Pancreas (tissue), 10 donors: Measurements from ENCODE around the gene CSMD2. TPM values are rescaled to one million over a fixed set of nuclear protein-coding genes. Genes with fewer than 3 reads are reported as not detected.

Experiments used
- ATAC-seq, 4 donors: fragments of 200-7000 bp; cut with Tn5 transposase; one replicate each; pipeline versions ENCODE4 v1.8.0 to v1.9.1; 2020; ENCODE audit warnings: mild to moderate bottlenecking in 4 of 4, moderate library complexity in 4 of 4
- DNase-seq, 6 donors: peaks; one replicate each; pipeline ENCODE4 v3.0.0-alpha.2; 2020
- FAIRE-seq: peaks from 2 replicates; lab custom pipeline; 2012; peaks lifted over from hg19 to GRCh38; lab: Jason Lieb, UNC
- H3K27ac ChIP-seq, 4 donors: fragments of 200-600 bp; sonication (generic); 1 replicate in 3 of 4; 2 replicates in 1 of 4; pipeline versions ENCODE4 v1.5.0 to v1.8.0; 2020
- H3K27me3 ChIP-seq, 4 donors: fragments of 200-600 bp; one replicate each; pipeline ENCODE4 v1.8.0; 2021
- H3K36me3 ChIP-seq, 3 donors: fragments of 200-600 bp; sonication (generic) in 1 of 3; one replicate each; pipeline versions ENCODE4 v1.5.0 to v1.8.0; 2020 to 2021
- H3K4me1 ChIP-seq, 3 donors: fragments of 200-600 bp; one replicate each; pipeline ENCODE4 v1.8.0; 2021
- H3K4me3 ChIP-seq, 4 donors: fragments of 200-600 bp; sonication (generic) in 2 of 4; one replicate each; pipeline versions ENCODE4 v1.5.0 to v1.8.0; 2020 to 2021
- H3K9me3 ChIP-seq, 4 donors: fragments of 200-600 bp; one replicate each; pipeline ENCODE4 v1.8.0; 2021
- WGBS, 2 donors: extraction: QIAGEN DNeasy Blood & Tissue Kit; methylation state at CpG; one replicate each; pipeline ENCODE4 v1.1.7; 2013; 5-methylcytosine and 5-hydroxymethylcytosine counted together
- intact Hi-C, 3 donors: fragments of 100-400 bp; cut with DNase I; formaldehyde crosslinking; loops; one replicate each; pipeline versions ENCODE4 v1.11.1 to v1.14.2; 2022
- polyA plus RNA-seq, 2 donors: library from polyadenylated mRNA; stranded (reverse); fragments of 200-250 nt; gene quantifications; one replicate each; pipeline ENCODE4 v1.2.3, GENCODE V29; 2013
- total RNA-seq, 6 donors: library from RNA; stranded (reverse); fragmentation: NEBNext Ultra II Directional in 4 of 6; extraction: Animal tissue kit (Norgen Biotek cat#: 25700) in 4 of 6; gene quantifications; one replicate each; pipeline versions ENCODE4 v1.2.1 to v1.2.4, GENCODE V29; 2021 to 2023
- TF ChIP-seq, protein P1 (sequence below), 4 donors: fragments of 200-600 bp; sonication (generic) in 3 of 4; IDR thresholded peaks; one replicate each; pipeline versions ENCODE4 v1.5.0 to v1.8.0; 2021; ENCODE audit warnings: antibody characterized with exemption in 4 of 4
- donor health status: healthy with polysubstance abuse.
- donor health status: DM: no; HTN: no; CAD: no; lungs with moderate emphysema.
- donor health status: DM: no; HTN: no; CAD: no.
- donor health status: control.
- donor health status: control.
- donor health status: Bipolar disorder and iron deficiency.
- donor health status: DM: yes; HTN: yes; CAD: no.
- donor health status: DM: no; HTN: no; CAD: no.
- donor health status: DM: no; HTN: no; CAD: no.
- donor health status: DM: yes; HTN: yes; CAD: no.

CSMD2 gene
- total and polyA plus RNA-seq, 8 donors: 0.04 to 2.0 (median 0.36) TPM

DNA sequence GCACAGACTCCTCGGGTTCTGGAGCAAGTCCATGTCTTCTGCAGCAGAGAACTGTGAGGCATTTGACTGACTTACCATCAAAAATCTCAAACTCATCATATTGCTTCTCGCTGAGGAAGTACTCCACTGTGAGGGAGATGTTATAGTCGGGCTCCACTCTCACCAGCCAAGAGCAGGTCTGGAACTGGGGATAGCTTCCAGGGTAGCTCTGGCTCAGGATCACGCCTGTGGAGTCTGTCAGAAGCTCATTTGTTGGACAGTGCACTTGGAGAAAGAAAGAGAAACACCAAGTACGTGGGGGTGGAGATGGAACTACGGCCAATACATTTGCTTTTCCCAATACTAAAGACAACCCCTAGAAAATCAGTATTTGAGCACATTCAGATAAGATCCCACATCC, 581.5 kb downstream of the CSMD2 start:
- Histone ChIP-seq H3K27ac (no peak overlapping the region), H3K4me1 (no peaks in the 10 kb centered on the region), H3K36me3 (no peaks in the 10 kb centered on the region), H3K9me3 (no peaks in the 10 kb centered on the region), H3K27me3 (no peaks in the 10 kb centered on the region), H3K4me3 (no peak overlapping the region)
- ATAC-seq (no peak), DNase-seq (no peak), FAIRE-seq (no peak)
- intact Hi-C loops: no loop called here
- TF ChIP-seq, protein P1, sequence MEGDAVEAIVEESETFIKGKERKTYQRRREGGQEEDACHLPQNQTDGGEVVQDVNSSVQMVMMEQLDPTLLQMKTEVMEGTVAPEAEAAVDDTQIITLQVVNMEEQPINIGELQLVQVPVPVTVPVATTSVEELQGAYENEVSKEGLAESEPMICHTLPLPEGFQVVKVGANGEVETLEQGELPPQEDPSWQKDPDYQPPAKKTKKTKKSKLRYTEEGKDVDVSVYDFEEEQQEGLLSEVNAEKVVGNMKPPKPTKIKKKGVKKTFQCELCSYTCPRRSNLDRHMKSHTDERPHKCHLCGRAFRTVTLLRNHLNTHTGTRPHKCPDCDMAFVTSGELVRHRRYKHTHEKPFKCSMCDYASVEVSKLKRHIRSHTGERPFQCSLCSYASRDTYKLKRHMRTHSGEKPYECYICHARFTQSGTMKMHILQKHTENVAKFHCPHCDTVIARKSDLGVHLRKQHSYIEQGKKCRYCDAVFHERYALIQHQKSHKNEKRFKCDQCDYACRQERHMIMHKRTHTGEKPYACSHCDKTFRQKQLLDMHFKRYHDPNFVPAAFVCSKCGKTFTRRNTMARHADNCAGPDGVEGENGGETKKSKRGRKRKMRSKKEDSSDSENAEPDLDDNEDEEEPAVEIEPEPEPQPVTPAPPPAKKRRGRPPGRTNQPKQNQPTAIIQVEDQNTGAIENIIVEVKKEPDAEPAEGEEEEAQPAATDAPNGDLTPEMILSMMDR (IDR thresholded peaks at IDR 0.05): no peak
- 67 to 73% methylated on average over 6 of the region's 6 CpGs for WGBS, 2 donors

DNA sequence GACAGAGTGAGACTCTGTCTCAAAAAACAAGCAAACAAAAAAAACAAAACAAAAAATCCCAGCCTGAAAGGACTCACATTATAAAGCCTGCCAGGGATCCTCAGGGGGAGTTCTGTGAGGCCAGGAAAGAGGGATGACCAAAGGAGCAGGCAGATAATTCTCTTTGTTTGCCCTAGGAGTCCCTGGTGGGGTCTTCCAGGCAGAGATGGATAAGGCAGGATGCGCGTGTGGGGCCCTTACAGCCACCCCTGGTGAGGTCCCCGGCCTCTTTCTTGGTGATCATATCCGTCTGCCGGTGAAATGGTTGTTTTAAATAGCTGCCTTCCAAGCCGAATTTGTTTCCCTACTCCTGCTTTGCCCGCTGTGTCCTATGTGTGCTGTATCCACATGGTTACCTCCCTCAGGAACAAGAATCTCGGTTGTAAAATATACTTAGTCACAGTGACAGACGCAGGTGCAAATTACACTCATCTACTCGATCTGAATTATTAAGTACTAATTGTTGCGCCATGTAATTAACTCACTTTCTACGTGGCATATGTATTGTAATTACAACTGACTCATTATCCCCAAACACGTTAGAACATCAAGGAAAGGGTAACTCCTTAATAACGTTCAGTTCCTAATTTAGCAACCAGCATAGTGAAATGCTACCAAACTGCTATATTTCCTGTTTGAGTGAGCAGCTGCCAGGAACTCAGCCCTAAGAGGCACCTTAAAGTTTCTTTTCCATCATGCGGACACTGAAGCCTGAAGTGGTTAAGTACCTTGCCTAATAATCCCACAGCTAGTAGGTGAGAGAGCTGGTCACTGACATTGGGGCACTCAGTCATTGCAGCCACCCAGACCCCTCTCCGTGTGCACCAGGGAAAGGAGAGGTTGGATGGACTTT, 586.2 kb downstream of the CSMD2 start:
- no peaks in the 10 kb centered on the region for H3K9me3 ChIP-seq
- ATAC-seq (no peak), FAIRE-seq (no peak), DNase-seq (no peak)
- 75 to 76% methylated on average over 16 of the region's 16 CpGs for WGBS, 2 donors
- H3K4me1 ChIP-seq: peaks cover 0 to 11% (median 4%) of the 10 kb centered on the region in 3 donors
- no peaks in the 10 kb centered on the region for H3K36me3 ChIP-seq
- intact Hi-C loops: no loop called here
- H3K27me3 ChIP-seq: no peaks in the 10 kb centered on the region
- no peak overlapping the region for H3K4me3 ChIP-seq
- TF ChIP-seq, protein P1 (IDR thresholded peaks at IDR 0.05): no peak
- no peak overlapping the region for H3K27ac ChIP-seq

DNA sequence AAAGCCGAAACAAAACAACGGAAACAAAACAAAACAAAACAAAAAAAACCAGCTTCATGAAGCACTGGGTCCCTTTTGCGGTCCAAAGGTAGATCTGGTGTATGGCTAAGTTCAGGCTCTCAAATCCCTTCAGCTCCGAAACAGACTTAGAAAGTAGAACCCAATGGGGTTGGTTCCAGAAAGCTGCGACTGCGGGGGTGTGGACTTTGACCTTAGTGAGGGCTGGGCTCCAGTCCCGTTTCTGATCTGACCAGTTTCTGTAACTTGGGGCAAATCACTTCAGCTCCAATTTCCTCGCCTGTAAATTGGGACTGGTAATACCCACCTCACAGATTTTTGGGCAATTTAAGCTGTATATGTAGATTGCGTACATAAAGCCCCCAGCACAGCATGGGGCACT, 587.4 kb downstream of the CSMD2 start:
- Histone ChIP-seq H3K4me3 (no peak overlapping the region), H3K27ac (no peak overlapping the region), H3K36me3 (no peaks in the 10 kb centered on the region), H3K9me3 (no peaks in the 10 kb centered on the region), H3K4me1 (peaks cover 0 to 11% (median 4%) of the 10 kb centered on the region in 3 donors), H3K27me3 (no peaks in the 10 kb centered on the region)
- FAIRE-seq (no peak), ATAC-seq (peak in 3 of 4 donors; percentile 72 to 85 (median 76)), DNase-seq (peak in 3 of 6 donors; percentile 30 to 47 (median 33))
- intact Hi-C loops: no loop called here
- TF ChIP-seq, protein P1 (IDR thresholded peaks at IDR 0.05): no peak
- WGBS, 2 donors: 37 to 44% methylated on average over 9 of the region's 9 CpGs

DNA sequence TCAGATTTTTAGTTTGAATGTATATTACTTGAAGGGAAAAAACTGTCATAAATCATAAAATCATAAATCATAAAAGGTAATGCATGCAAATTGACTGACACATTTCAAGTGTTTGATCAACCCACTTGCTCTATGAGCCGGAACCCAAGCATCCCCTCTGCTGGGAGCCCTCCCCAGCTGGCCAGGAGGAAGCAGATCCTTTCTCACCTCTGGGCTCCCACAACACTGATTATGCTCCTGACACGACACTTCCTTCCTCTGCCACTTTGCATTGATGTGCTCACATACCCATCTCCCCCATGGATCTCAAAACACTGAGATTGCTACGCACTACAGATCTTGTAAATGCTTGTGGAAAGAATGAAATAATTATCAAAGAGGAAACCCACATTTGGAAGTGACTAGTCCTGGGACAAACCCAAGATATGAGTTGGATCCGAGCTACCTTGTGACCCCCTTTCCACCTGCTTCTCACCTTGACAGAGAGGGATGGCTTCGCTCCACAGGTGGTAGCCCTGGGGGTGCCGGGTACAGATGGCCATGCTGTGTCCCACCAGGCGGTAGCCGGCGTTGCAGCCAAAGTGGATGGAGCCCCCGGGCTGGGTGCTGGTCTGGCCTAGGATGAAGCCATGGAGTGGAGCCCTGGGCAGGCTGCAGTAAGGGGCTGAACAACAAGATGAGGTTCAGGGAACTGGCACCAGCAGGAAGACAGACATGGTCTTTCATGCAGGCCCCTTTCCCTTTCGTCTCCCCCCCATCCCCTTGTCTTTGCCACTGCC, 588.0 kb downstream of the CSMD2 start:
- TF ChIP-seq, protein P1 (IDR thresholded peaks at IDR 0.05): no peak
- 71 to 79% methylated on average over 11 of the region's 11 CpGs for WGBS, 2 donors
- H3K4me3 ChIP-seq: no peak overlapping the region
- no peak for FAIRE-seq
- no peaks in the 10 kb centered on the region for H3K36me3 ChIP-seq
- H3K9me3 ChIP-seq: no peaks in the 10 kb centered on the region
- DNase-seq: no peak
- H3K27ac ChIP-seq: no peak overlapping the region
- no peaks in the 10 kb centered on the region for H3K27me3 ChIP-seq
- ATAC-seq: peak in 1 of 4 donors; percentile 11
- intact Hi-C loops: no loop called here
- H3K4me1 ChIP-seq: peaks cover 0 to 11% (median 4%) of the 10 kb centered on the region in 3 donors
